Epithelial cell of esophagus (primary cell): ENCODE results near the gene GIMAP1.
"Not testable (repeated sequence)": the region's sequence is repeated elsewhere in the genome, so short reads cannot be mapped to it uniquely, and the experiment has no call there.

Source experiments
- DNase-seq: peaks from one replicate; pipeline ENCODE4 v3.0.0; 2010; ENCODE audit warnings: low read depth
- H3K4me3 ChIP-seq: 2 replicates; pipeline ENCODE4 v1.5.1; 2011; ENCODE audit warnings: mild to moderate bottlenecking, low read length, control low read depth
- TF ChIP-seq, protein P1 (sequence below): IDR thresholded peaks from 2 replicates; pipeline ENCODE4 v1.5.1; 2011; ENCODE audit warnings: low read depth, mild to moderate bottlenecking, low read length, control low read depth, inconsistent platforms; ENCODE audit not compliant: insufficient read depth; ENCODE audit errors: missing control alignments

The GIMAP1 gene

DNA sequence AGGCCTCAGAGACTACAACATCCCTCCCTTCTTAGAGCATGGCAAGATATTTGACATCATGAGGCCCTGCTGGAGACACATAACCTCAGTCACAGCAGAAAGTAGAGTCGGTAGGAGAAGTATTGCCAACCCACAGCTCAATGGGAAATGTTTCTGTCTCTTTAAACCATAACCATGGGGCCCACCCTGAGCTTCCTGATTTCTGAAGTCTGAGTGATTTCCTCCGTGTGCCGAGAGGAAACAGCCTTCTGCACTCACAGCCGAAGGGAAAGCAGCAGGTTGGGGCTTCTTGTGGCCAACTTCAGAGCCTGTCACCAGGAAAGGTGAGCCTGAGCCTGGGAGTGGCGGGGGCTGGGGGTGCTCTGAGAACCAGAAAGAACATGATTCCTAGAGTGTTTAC is at the start of gene GIMAP1:
Gene GIMAP1 (plus strand): TSS at position 246 of the 400 bp plus-strand sequence. CDS start 2,435 bp downstream, outside the sequence.
- DNase-seq: no peak
- TF ChIP-seq, protein P1, sequence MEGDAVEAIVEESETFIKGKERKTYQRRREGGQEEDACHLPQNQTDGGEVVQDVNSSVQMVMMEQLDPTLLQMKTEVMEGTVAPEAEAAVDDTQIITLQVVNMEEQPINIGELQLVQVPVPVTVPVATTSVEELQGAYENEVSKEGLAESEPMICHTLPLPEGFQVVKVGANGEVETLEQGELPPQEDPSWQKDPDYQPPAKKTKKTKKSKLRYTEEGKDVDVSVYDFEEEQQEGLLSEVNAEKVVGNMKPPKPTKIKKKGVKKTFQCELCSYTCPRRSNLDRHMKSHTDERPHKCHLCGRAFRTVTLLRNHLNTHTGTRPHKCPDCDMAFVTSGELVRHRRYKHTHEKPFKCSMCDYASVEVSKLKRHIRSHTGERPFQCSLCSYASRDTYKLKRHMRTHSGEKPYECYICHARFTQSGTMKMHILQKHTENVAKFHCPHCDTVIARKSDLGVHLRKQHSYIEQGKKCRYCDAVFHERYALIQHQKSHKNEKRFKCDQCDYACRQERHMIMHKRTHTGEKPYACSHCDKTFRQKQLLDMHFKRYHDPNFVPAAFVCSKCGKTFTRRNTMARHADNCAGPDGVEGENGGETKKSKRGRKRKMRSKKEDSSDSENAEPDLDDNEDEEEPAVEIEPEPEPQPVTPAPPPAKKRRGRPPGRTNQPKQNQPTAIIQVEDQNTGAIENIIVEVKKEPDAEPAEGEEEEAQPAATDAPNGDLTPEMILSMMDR: no peak
- H3K4me3 ChIP-seq: no peak within 1 kb of the TSS

DNA sequence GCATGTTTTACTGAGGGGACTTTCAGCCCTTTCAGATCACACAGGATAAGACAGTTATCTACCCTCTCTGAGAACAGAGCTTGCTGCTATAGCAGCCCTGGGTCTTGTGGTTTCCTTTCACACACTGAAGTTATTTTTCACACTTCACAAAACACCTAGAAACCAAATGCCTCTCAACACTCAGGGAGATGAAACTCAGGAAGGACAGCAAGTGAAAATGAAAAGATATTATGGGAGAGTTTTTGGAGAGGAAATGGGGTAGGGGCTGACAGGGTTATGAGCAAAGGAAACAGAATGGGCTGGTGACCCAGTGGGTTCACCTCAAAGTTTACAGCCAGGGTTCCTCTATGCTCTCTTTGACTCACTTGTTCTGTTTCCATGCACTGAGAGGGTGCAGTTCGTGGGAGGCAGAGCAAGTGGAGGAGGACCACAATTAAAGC is 47.9 kb upstream of the GIMAP1 start:
- TF ChIP-seq, protein P1: no peak
- no peak for DNase-seq
- no peak overlapping the region for H3K4me3 ChIP-seq

DNA sequence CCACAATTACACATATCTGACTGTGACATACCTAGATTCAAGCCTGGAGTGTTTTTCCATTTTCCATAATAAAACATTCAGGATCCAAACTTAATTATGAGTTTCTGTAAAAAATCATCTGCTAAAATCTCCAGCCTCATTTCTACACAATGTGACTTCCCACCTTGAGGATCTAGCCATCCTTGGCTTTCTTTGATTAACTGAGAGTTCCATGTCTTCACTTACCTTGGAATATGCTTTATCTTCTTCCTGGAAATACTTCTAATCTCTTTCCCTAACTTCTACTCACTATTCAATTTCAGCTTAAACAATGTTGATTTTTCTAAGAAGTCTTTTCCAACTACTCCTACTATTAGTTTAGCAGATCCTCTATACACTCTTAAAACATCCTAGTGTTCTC is 47.4 kb upstream of the GIMAP1 start:
- DNase-seq: no peak
- H3K4me3 ChIP-seq: no peak overlapping the region
- TF ChIP-seq, protein P1: no peak

DNA sequence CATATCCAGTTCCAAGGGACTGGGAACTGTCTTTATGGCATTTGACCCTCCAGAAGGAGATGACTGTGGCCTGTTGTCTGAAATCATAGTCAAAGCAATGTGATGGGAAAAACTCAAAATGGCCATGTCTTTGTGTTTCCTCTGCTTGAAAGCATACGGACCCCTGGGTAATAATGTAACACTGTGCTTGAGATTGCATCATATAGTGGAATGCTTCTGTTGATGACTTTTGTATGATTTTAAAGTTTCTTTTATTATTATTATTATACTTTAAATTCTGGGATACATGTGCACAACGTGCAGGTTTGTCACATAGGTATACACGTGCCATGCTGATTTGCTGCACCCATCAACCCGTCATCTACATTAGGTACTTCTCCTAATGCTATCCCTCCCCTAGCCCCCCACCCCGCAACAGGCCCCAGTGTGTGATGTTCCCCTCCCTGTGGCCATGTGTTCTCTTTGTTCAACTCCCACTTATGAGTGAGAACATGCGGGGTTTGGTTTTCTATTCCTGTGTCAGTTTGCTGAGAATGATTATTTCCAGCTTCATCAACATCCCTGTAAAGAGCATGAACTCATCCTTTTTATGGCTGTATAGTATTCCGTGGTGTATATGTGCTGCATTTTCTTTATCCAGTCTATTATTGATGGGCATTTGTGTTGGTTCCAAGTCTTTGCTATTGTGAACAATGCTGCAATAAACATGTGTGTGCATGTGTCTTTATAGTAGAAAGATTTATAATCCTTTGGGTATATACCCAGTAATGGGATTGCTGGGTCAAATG is 44.4 kb upstream of the GIMAP1 start:
- H3K4me3 ChIP-seq, DNase-seq: not testable (repeated sequence)

DNA sequence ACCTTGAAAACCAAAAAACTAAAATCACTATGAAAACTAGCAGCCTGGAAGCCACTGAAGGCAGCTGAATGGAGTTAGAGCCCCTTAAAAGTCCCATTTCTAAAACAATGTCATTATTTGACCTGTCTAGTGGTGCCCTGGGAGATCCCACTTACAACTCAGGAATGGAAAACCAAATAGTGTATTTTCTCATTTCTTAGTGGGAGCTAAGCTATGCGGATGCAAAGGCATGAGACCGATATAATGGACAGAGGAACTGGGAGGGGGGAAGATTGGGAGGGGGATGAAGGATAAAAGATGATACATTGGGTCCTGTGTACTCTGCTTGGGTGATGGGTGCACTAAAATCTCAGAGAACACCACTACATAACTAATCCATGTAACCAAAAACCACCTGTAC is 40.7 kb upstream of the GIMAP1 start:
- no peak overlapping the region for H3K4me3 ChIP-seq
- no peak for DNase-seq
- TF ChIP-seq, protein P1: no peak

DNA sequence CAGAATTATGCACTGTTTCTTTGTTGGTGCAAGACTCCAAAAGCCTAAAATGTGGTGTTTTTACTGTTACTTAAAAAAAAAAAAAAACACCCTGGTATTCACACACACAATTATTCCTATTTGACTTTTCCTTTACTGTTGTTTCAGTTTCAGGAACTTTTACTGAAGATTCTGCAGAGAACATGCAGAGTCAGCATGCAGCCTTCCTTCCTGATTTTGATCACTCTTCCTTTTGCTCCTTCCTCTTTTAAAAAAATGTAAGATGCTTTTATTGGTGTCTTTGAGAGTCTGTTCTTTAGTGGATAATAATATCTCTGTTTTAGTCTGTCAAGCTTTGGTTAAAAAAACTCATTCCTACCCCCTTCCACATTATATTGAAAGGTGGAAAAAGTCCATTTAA is 40.1 kb upstream of the GIMAP1 start:
- DNase-seq, H3K4me3 ChIP-seq: not testable (repeated sequence)

DNA sequence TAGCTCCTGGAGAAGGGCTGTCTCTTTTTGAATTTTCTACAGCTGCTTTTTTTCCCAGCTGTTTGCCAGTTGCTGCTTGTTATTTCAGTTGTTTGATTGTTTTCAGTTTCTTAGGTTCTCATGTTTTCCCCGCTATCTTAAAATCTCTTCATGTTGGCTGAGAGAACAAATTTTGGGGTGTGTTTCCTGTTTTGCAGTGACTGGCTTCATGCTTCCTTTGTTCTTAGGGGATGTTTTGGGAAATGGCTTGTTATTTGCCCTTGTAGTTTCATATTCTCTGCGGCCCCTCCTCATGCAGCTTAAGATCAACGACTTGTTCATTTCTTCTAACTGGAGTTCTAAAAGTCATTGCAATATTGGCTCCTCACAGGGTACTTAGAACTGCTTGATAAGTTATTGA is 39.6 kb upstream of the GIMAP1 start:
- not testable (repeated sequence) for H3K4me3 ChIP-seq, DNase-seq

DNA sequence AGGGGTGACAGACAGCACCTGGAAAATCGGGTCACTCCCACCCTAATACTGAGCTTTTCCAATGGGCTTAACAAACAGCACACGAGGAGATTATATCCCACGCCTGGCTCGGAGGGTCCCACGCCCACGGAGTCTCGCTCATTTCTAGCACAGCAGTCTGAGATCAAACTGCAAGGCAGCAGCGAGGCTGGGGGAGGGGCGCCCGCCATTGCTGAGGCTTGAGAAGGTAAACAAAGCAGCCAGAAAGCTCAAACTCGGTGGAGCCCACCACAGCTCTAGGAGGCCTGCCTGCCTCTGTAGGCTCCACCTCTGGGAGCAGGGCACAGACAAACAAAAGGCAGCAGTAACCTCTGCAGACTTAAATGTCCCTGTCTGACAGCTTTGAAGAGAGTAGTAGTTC is 37.8 kb upstream of the GIMAP1 start:
- DNase-seq, H3K4me3 ChIP-seq: not testable (repeated sequence)

DNA sequence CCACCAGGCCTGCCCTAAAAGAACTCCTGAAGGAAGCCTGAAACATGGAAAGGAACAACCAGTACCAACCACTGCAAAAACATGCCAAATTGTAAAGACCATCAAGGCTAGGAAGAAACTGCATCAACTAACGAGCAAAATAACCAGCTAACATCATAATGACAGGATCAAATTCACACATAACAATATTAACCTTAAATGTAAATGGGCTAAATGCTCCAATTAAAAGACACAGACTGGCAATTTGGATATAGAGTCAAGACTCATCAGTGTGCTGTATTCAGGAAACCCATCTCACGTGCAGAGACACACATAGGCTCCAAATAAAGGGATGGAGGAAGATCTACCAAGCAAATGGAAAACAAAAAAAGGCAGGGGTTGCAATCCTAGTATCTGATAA is 36.0 kb upstream of the GIMAP1 start:
- H3K4me3 ChIP-seq, DNase-seq: not testable (repeated sequence)
